Measurements from ENCODE around the gene GKN1.

DNA sequence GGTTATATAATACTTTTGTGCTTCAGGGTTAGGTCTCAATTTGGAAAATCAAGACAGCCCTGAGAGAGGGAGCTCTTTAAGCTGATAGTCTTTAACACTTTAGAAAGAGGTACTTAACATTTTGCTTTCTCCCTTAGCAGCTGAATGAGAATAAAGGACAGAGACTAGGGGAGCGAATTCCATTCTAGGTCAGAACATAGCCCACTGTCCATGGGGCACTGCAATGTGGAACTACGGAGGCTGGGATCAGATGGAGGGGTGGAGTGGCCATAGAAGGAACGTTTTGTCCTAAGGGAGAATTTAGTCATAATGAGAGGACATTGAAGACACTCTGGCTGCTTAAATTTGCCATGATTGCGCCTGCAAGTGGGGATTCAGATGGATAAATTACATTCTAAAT lies 22.5 kb upstream of the GKN1 start:
- TF ChIP-seq POLR2A (IDR thresholded peaks at IDR 0.05; ENCODE audit: low read depth) (no peak), EP300 (IDR thresholded peaks at IDR 0.05) (no peak)

Measured in esophagus muscularis mucosa (tissue), 2 donors.